GM12801 (cell line): Measurements from ENCODE around the gene TRIM37.

ENCODE experiments used
- CTCF ChIP-seq: IDR thresholded peaks from one replicate; pipeline ENCODE4 v1.5.1; 2011; ENCODE audit warnings: control low read depth; ENCODE audit not compliant: insufficient read length; ENCODE audit errors: extremely low read depth

Gene TRIM37

DNA sequence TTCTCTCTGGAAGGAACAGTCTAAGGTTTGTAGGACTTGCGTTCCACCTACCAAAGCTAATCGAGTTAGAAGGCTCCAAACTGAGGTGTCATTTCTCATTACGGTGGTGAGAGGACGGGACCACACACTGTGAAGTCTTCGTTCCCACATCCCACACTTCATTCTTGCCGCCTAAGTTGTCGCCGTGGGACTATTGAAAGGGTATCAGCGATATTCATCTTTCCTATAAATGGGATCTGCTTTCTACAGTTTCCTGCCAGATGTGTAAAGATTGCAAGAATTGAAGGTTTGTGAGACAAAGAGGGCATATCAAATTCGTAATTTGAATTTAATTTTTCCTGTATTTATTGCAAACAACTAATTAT lies 608 bp upstream of the TRIM37 start:
- TF ChIP-seq CTCF = no peak

DNA sequence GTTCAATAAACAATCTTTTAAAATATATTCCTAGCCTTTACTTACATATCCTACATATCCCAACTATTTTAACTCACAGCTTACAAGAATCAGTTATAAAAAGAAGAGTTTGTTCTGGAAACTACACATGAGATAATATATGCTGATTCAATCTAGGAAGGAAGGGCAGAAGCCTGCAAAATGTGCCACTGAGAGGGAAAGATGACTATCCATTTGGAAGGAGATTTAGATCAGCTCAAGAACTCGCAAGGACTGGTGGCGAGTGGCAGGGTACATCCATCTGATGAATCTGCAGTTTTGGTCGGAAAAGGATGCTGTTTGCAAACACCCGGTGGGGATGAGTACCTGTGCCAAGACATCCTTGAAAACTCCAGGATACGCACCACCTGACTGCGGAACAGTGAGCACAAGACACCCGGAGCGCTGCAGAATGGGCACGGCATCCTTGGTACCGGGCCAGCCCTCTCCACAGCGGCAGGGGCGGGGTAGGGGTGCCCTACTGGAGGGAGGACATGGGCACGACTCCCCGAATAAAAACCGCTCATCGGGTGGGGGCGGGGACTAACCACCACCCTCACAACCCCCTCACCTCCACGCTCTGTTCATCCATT lies 723 bp downstream of the TRIM37 start:
- TF ChIP-seq CTCF = no peak

- TF ChIP-seq CTCF = no peak
These were observed 5.5 kb downstream of the TRIM37 start for GRCh38 chr17:59101178-59101577.

DNA sequence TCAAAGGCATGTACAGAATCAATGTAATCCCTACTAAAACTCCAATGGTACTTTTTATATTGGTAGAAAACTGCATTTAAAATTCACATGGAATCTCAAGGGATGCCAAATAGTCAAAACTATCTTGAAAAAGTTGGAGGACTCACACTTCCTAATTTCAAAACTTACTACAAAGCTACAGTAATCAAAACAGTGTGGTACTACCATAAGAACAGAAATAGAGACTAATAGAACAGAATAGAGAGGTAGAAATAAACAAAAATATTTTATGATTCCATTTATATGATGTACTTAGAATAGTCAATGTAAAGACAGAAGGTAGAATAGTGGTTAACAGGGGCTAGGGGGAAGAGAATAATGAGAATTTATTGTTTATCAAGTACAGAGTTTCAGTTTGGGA lies 8.8 kb downstream of the TRIM37 start:
- no peak for TF ChIP-seq CTCF

GRCh38 chr17:59094861-59095530 lies 11.7 kb downstream of the TRIM37 start:
- TF ChIP-seq CTCF = no peak

DNA sequence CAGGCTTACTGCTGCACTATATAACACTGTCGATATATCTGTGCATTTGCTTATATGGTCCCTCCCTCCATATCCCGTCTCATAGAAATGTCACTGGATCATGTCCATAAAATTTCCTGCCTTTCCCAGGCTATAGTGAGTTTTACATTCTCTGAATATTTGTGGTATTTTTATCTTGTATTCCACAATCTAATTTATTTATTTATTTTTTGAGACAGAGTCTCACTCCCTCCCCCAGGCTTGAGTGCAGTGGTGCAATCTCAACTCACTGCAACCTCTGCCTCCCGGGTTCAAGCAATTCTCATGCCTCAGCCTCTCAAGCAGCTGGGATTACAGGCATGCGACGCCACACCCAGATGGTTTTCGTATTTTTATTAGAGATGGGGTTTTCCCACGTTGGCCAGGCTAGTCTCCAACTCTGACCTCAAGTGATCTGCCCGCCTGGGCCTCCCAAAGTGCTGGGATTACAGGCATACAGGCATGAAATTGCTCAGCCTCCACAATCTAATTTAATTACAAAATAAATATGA lies 12.9 kb downstream of the TRIM37 start:
- no peak for TF ChIP-seq CTCF

- TF ChIP-seq CTCF = no peak
These were observed 13.5 kb downstream of the TRIM37 start for GRCh38 chr17:59093145-59093701.
